ENCODE data around the gene SIRT2.

DNA sequence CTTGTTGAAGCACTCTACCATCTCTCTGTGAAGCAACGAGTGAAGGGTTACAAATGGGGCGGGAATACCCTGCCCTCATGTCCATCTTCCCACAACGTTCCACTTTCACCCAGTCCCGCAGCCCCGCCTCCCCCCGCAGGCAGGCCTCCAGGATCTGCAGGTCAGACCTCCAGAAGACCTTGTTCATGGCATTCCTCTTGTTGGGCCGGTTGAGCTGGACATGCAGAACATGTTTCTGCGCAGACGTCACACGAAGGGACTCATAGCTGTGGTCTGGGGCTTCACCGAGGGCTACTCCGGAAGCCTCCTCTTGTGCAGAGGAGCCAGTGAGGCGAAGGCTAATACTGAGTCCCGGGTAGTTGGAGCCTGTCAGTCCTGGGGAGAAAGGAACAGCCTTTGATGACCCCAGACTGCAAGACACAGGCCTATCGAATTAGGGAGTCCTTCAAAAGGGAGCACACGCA lies 68.2 kb downstream of the SIRT2 start:
- TF ChIP-seq, protein P1, sequence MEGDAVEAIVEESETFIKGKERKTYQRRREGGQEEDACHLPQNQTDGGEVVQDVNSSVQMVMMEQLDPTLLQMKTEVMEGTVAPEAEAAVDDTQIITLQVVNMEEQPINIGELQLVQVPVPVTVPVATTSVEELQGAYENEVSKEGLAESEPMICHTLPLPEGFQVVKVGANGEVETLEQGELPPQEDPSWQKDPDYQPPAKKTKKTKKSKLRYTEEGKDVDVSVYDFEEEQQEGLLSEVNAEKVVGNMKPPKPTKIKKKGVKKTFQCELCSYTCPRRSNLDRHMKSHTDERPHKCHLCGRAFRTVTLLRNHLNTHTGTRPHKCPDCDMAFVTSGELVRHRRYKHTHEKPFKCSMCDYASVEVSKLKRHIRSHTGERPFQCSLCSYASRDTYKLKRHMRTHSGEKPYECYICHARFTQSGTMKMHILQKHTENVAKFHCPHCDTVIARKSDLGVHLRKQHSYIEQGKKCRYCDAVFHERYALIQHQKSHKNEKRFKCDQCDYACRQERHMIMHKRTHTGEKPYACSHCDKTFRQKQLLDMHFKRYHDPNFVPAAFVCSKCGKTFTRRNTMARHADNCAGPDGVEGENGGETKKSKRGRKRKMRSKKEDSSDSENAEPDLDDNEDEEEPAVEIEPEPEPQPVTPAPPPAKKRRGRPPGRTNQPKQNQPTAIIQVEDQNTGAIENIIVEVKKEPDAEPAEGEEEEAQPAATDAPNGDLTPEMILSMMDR (IDR thresholded peaks at IDR 0.05; ENCODE audit: insufficient read depth, low read length, poor library complexity, severe bottlenecking): no peak
- no peak for TF ChIP-seq EZH2phosphoT487 (conservative IDR thresholded peaks at IDR 0.05; ENCODE audit: low read length)
